Measurements from ENCODE around the gene GIPC3.

DNA sequence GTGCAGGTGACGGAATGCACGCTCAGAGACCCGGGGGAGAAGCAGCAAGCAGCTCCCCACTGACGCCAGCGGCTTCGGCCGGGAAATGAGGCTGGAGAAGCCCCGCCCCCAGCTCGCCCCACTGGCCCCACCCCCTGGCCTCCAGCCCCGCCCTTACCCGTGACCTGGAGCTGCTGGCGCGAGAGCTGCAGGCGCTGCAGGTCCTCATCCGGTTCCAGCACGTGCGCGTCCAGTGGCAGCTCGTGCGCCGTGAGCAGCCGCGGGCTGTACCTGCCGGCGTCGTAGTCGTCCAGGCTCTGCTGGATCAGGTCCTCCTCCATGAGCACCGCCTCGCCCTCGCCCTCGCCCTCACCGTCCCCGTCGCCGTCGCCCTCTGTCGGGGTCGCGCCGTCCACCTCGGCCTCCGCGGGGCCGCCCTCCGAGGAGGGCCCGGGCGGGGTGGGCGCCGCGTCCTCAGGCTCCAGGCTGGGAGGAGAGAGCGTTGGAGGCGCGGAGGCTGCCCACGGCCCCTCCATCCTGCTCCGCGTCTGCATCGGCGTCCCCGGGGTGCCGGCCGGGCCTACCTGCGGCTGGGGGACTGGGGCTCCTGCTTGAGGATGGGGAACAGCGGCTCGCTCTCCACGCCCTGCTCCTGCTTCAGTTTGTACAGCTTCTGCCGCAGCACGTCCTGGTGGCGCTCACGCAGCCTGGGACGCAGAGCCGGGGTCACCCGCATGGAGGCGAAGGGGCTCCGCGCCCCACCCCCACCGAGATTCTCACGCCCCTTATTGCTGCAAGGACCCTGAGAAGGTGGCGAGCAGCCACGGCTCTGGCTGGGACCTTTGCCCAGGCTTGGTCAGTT lies 27.8 kb downstream of the GIPC3 start:
- TF ChIP-seq, protein P1, sequence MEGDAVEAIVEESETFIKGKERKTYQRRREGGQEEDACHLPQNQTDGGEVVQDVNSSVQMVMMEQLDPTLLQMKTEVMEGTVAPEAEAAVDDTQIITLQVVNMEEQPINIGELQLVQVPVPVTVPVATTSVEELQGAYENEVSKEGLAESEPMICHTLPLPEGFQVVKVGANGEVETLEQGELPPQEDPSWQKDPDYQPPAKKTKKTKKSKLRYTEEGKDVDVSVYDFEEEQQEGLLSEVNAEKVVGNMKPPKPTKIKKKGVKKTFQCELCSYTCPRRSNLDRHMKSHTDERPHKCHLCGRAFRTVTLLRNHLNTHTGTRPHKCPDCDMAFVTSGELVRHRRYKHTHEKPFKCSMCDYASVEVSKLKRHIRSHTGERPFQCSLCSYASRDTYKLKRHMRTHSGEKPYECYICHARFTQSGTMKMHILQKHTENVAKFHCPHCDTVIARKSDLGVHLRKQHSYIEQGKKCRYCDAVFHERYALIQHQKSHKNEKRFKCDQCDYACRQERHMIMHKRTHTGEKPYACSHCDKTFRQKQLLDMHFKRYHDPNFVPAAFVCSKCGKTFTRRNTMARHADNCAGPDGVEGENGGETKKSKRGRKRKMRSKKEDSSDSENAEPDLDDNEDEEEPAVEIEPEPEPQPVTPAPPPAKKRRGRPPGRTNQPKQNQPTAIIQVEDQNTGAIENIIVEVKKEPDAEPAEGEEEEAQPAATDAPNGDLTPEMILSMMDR (IDR thresholded peaks at IDR 0.05): no peak
- TF ChIP-seq POLR2AphosphoS5 (IDR thresholded peaks at IDR 0.05) (no peak), POLR2A (IDR thresholded peaks at IDR 0.05) (no peak)
